Spinal cord (tissue), 10 donors: ENCODE data around the gene AP3S2. TPM values are rescaled to one million over a fixed set of nuclear protein-coding genes. Genes with fewer than 3 reads are reported as not detected.

ENCODE experiments used
- DNase-seq, 6 donors: peaks; one replicate each; pipeline versions ENCODE4 v3.0.0 to v3.0.0-alpha.2; 2013 to 2015; ENCODE audit warnings: low spot score in 6 of 6, low read depth in 4 of 6
- H3K27ac ChIP-seq: one replicate; pipeline ENCODE4 v1.5.1; 2013; ENCODE audit warnings: low read depth, low read length, control low read depth
- H3K27me3 ChIP-seq: one replicate; pipeline ENCODE4 v1.6.1; 2013; ENCODE audit warnings: low read length; ENCODE audit not compliant: control insufficient read depth, insufficient read depth
- H3K36me3 ChIP-seq: one replicate; pipeline ENCODE4 v1.6.1; 2013; ENCODE audit warnings: low read length; ENCODE audit not compliant: control insufficient read depth, insufficient read depth
- H3K4me1 ChIP-seq: one replicate; pipeline ENCODE4 v1.6.1; 2013; ENCODE audit warnings: low read length; ENCODE audit not compliant: control insufficient read depth, insufficient read depth
- H3K4me3 ChIP-seq: one replicate; pipeline ENCODE4 v1.5.1; 2013; ENCODE audit warnings: low read depth, low read length, control low read depth
- H3K9me3 ChIP-seq: one replicate; pipeline ENCODE4 v1.6.1; 2013; ENCODE audit warnings: low read length; ENCODE audit not compliant: control insufficient read depth, insufficient read depth
- WGBS: methylation state at CpG from one replicate; pipeline ENCODE4 v1.1.5; 2013; ENCODE audit warnings: missing lambda C conversion rate; ENCODE audit not compliant: insufficient coverage; 5-methylcytosine and 5-hydroxymethylcytosine counted together
- polyA plus RNA-seq, 2 donors: library from polyadenylated mRNA; unstranded; fragments of 120-200 nt; gene quantifications; one replicate each; pipeline ENCODE4 v1.2.1, GENCODE V29; 2013; ENCODE audit not compliant: insufficient read length in 2 of 2
- total RNA-seq, 2 donors: library from RNA; depleted of rRNA in 1 of 2; stranded (reverse); fragments of 120-200 nt in 1 of 2; fragments of >200 nt in 1 of 2; gene quantifications; one replicate each; pipeline versions ENCODE4 v1.2.3 to v1.2.4, GENCODE V29; 2013 to 2014
- donor health status: healthy.

The AP3S2 gene
- total and polyA plus RNA-seq, 4 donors, result 43.6 to 66.0 (median 48.8) TPM

GRCh38 chr15:89812011-89812846 is 81.6 kb downstream of the AP3S2 start:
- Histone ChIP-seq H3K9me3 (peaks cover 4% of the 10 kb centered on the region), H3K36me3 (no peaks in the 10 kb centered on the region), H3K27me3 (peaks cover 48% of the 10 kb centered on the region), H3K27ac (no peak overlapping the region), H3K4me1 (peaks cover 23% of the 10 kb centered on the region), H3K4me3 (no peak overlapping the region)
- 64% methylated on average over 6 of the region's 8 CpGs for WGBS
- DNase-seq, result no peak

- Histone ChIP-seq H3K36me3 (no peaks in the 10 kb centered on the region), H3K27ac (no peak overlapping the region), H3K9me3 (peaks cover 4% of the 10 kb centered on the region), H3K27me3 (peaks cover 36% of the 10 kb centered on the region), H3K4me1 (peaks cover 23% of the 10 kb centered on the region), H3K4me3 (no peak overlapping the region)
- no peak for DNase-seq
- WGBS, result 93% methylated on average over 4 of the region's 7 CpGs
Observed at GRCh38 chr15:89810837-89811236, 83.0 kb downstream of the AP3S2 start.

- Histone ChIP-seq H3K9me3 (no peaks in the 10 kb centered on the region), H3K27me3 (peaks cover 26% of the 10 kb centered on the region), H3K27ac (no peak overlapping the region), H3K36me3 (no peaks in the 10 kb centered on the region), H3K4me1 (peaks cover 19% of the 10 kb centered on the region), H3K4me3 (no peak overlapping the region)
- 97% methylated on average over 5 of the region's 5 CpGs for WGBS
- DNase-seq, result no peak
Observed at GRCh38 chr15:89809787-89810148, 84.0 kb downstream of the AP3S2 start.

- Histone ChIP-seq H3K4me1 (peaks cover 16% of the 10 kb centered on the region), H3K36me3 (no peaks in the 10 kb centered on the region), H3K27me3 (peaks cover 21% of the 10 kb centered on the region), H3K27ac (no peak overlapping the region), H3K4me3 (no peak overlapping the region), H3K9me3 (no peaks in the 10 kb centered on the region)
- WGBS, result 58% methylated on average over 8 of the region's 8 CpGs
- DNase-seq, result peak in 1 of 6 donors; percentile 51
Observed at GRCh38 chr15:89809093-89809786, 84.6 kb downstream of the AP3S2 start.

- Histone ChIP-seq H3K9me3 (no peaks in the 10 kb centered on the region), H3K27ac (no peak overlapping the region), H3K36me3 (peaks cover 2% of the 10 kb centered on the region), H3K4me1 (peaks cover 10% of the 10 kb centered on the region), H3K4me3 (no peak overlapping the region), H3K27me3 (peaks cover 12% of the 10 kb centered on the region)
- DNase-seq, result no peak
- 85% methylated on average over 7 of the region's 10 CpGs for WGBS
Observed at GRCh38 chr15:89808160-89808870, 85.5 kb downstream of the AP3S2 start.

- no peak overlapping the region for H3K4me3 ChIP-seq
- peaks cover 2% of the 10 kb centered on the region for H3K36me3 ChIP-seq
- no peaks in the 10 kb centered on the region for H3K9me3 ChIP-seq
- no peak for DNase-seq
- peaks cover 10% of the 10 kb centered on the region for H3K4me1 ChIP-seq
- WGBS, result 92% methylated on average over 4 of the region's 6 CpGs
- H3K27ac ChIP-seq, result no peak overlapping the region
- peaks cover 5% of the 10 kb centered on the region for H3K27me3 ChIP-seq
Observed at GRCh38 chr15:89807689-89808088, 86.1 kb downstream of the AP3S2 start.

- no peaks in the 10 kb centered on the region for H3K27me3 ChIP-seq
- no peak overlapping the region for H3K4me3 ChIP-seq
- peaks cover 2% of the 10 kb centered on the region for H3K36me3 ChIP-seq
- 75% methylated on average over 17 of the region's 22 CpGs for WGBS
- no peak for DNase-seq
- no peak overlapping the region for H3K27ac ChIP-seq
- no peaks in the 10 kb centered on the region for H3K9me3 ChIP-seq
- H3K4me1 ChIP-seq, result peaks cover 10% of the 10 kb centered on the region
Observed at GRCh38 chr15:89806559-89807550, 86.9 kb downstream of the AP3S2 start.

GRCh38 chr15:89806210-89806558 is 87.6 kb downstream of the AP3S2 start:
- Histone ChIP-seq H3K27ac (no peak overlapping the region), H3K27me3 (no peaks in the 10 kb centered on the region), H3K4me1 (peaks cover 10% of the 10 kb centered on the region), H3K36me3 (peaks cover 2% of the 10 kb centered on the region), H3K9me3 (no peaks in the 10 kb centered on the region), H3K4me3 (no peak overlapping the region)
- DNase-seq, result no peak
- WGBS, result 80% methylated on average over 21 of the region's 21 CpGs
